ENCODE measurements around the gene ALX3.

ALX3 gene

DNA sequence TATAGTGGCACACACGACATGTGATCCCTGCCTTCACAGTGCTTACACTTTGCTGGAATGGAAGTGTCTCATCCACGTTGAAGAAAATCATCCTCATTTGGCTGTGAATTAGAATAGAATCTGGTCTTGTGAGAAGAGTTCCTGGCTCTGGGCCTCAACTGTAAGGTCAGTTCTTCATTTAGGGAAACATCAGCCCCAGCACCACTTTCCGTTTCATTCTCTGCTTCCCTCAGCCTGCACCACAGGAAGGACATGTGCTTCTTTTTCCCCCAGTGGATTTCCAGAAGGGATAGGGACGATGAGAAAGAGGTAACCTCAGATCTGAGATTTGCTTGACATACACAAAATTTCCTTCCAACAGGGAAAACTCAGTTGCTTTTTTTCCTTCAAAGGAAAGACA, 3.7 kb upstream of the ALX3 start:
- Histone ChIP-seq H3K36me3 (no peaks in the 10 kb centered on the region), H3K4me3 (ENCODE audit: low read depth, low read length) (no peak overlapping the region), H3K27me3 (ENCODE audit: insufficient read depth, low read depth, severe bottlenecking) (no peaks in the 10 kb centered on the region), H3K9me3 (ENCODE audit: severe bottlenecking) (no peaks in the 10 kb centered on the region), H3K27ac (no peak overlapping the region)
- TF ChIP-seq, protein P1, sequence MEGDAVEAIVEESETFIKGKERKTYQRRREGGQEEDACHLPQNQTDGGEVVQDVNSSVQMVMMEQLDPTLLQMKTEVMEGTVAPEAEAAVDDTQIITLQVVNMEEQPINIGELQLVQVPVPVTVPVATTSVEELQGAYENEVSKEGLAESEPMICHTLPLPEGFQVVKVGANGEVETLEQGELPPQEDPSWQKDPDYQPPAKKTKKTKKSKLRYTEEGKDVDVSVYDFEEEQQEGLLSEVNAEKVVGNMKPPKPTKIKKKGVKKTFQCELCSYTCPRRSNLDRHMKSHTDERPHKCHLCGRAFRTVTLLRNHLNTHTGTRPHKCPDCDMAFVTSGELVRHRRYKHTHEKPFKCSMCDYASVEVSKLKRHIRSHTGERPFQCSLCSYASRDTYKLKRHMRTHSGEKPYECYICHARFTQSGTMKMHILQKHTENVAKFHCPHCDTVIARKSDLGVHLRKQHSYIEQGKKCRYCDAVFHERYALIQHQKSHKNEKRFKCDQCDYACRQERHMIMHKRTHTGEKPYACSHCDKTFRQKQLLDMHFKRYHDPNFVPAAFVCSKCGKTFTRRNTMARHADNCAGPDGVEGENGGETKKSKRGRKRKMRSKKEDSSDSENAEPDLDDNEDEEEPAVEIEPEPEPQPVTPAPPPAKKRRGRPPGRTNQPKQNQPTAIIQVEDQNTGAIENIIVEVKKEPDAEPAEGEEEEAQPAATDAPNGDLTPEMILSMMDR (IDR thresholded peaks at IDR 0.05; ENCODE audit: low read depth, low read length), result no peak
- DNase-seq, result no peak

DNA sequence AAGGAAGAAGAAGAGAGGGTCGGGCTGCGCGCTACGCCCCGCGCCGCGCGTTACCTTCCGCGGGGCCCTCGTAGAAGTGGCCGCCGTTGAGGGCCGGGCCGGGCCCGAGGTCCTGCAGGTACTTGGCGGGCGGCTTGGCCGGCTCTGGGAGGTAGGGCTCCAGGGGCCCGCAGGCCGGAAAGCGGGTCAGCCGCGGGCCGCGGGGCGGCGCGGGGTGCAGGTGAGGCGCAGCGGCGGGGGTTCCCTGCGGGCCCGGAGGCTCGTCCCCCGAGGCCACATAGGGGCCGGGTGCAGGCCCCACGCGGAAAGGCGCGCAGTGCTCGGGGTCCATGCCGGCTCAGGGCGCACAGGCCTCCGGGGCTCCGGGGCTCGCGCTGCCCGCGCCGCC, 196 bp downstream of the ALX3 start:
- Histone ChIP-seq H3K4me3 (ENCODE audit: low read depth, low read length) (no peak overlapping the region), H3K9me3 (ENCODE audit: severe bottlenecking) (no peaks in the 10 kb centered on the region), H3K27me3 (ENCODE audit: insufficient read depth, low read depth, severe bottlenecking) (no peaks in the 10 kb centered on the region), H3K27ac (no peak overlapping the region), H3K36me3 (no peaks in the 10 kb centered on the region)
- DNase-seq, result no peak
- TF ChIP-seq, protein P1 (IDR thresholded peaks at IDR 0.05; ENCODE audit: low read depth, low read length), result no peak

DNA sequence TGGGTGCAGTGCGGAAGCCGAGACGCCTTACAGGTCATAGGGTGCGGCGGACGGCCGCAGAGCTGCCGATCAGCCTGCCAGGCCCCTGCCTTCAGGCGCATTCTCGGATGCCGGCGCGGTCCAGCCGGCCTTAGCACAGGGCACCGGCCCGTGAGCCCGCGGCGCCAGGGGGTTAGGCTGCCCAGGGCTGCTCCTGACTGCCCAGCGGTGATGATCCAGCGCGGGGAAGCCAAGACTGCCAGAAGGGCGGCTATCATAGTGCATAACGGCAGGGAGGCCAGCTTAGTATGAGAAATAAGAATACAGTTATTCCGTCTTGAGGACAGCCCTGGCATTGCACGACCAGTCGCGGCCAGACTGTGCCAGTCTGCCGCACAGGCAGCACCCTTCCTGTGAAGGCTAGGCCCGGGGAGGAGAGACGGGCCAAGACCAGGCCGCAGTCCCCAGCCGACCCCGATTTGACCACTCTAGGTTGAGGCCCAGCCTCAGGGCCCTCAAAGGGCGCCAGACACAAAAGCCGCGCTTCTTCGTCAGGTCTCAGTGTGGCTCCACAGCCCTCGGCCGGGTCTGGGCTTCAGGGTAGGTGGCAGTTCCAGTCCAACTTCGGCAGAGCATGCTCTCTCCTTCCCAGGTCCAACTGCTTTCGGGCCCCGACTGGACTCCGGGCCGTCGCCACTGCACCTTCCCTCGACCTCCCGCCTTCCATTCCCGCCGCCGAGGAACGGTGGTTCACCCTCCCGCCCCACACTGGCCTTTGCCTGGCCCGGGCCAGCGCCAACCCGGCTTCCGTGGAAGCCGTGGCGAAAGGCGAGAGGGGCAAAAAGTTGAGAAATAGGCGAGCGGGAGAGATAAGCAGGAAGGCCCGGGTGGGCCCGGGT, 829 bp downstream of the ALX3 start:
- no peak for DNase-seq
- TF ChIP-seq, protein P1 (IDR thresholded peaks at IDR 0.05; ENCODE audit: low read depth, low read length), result no peak

DNA sequence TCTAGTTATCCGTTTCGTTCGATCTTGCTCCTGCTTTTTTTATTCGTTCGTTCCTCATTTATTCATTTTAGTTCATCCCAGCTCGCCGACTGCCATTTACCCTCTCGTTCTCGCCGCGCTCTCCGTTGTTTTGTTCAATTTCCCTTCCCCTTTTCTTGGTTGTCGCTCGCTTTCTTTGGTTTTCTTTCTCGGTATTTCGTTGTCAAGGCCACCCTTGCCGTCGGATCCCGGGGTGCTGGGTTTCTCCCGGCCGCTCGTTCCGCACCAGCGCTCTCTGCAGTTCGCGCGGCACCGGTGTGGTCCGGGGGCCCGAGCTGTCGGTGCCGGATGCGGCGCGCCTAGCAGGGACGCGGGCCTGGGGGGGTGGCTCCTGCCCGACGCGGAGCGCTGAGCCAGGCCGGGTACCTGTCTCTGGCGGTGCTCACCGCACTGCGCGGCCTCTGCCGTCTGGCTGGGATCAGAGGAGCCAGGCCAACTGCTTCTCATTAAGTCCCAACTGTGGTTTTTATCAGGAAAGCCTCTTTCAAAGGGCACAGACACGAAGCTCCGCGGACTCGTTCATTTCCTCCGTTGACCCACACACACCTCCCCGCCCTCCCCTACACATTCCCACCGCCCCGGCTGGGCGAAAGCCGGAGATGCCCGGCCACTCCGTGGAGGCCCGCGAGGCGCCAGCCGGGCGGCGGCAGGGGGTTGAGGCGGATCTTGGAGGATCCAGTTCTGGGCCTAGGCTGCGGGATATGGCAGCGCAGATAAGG, 1.6 kb downstream of the ALX3 start:
- Histone ChIP-seq H3K4me3 (ENCODE audit: low read depth, low read length) (no peak overlapping the region), H3K9me3 (ENCODE audit: severe bottlenecking) (no peaks in the 10 kb centered on the region), H3K27ac (no peak overlapping the region), H3K27me3 (ENCODE audit: insufficient read depth, low read depth, severe bottlenecking) (no peaks in the 10 kb centered on the region), H3K36me3 (no peaks in the 10 kb centered on the region)
- DNase-seq, result no peak
- TF ChIP-seq, protein P1 (IDR thresholded peaks at IDR 0.05; ENCODE audit: low read depth, low read length), result no peak

More for the DNA sequence above, 829 bp downstream of the ALX3 start:
- no peaks in the 10 kb centered on the region for H3K36me3 ChIP-seq
- no peak overlapping the region for H3K4me3 ChIP-seq (ENCODE audit: low read depth, low read length)
- H3K27ac ChIP-seq, result no peak overlapping the region
- H3K9me3 ChIP-seq (ENCODE audit: severe bottlenecking), result no peaks in the 10 kb centered on the region
- no peaks in the 10 kb centered on the region for H3K27me3 ChIP-seq (ENCODE audit: insufficient read depth, low read depth, severe bottlenecking)

DNA sequence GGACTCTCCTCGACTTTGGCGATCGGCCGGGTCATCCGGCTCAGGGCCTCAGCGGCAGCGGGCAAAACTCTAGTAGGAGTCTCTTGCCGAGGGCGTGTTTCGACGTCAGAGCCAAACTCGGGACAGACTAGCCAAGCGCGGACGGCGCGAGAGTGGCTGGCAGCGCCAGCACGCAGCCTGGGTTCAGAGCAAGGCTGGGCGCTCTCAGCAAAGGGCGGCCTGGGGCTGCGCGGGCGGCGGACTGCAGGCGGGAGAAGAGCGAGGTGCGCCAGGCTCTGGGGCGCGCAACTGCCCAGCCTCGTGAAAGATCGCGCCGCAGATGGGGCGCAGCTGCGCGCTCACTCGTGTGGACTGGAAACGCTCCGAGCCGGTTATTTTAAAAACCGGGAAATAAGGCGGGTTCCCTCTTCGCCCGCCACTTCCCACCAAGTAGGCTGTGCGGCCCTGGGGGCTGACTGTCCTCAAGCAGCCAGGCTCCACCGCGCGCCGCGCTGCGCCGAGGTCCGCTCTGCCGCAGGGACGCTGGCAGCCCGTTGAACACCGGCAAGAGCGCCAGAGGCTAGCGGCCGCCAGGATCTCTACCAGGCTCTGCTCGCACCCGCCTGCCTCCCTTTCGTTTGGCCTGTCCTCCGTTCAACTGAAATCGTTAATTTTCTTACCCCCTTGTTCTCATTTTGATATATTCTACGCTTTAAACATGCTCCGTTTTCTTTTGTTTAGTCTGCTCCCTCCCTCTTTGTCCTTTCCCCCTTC, 2.4 kb downstream of the ALX3 start:
- H3K4me3 ChIP-seq (ENCODE audit: low read depth, low read length), result no peak overlapping the region
- no peaks in the 10 kb centered on the region for H3K9me3 ChIP-seq (ENCODE audit: severe bottlenecking)
- no peak overlapping the region for H3K27ac ChIP-seq
- no peaks in the 10 kb centered on the region for H3K27me3 ChIP-seq (ENCODE audit: insufficient read depth, low read depth, severe bottlenecking)
- TF ChIP-seq, protein P1 (IDR thresholded peaks at IDR 0.05; ENCODE audit: low read depth, low read length), result no peak
- no peak for DNase-seq
- H3K36me3 ChIP-seq, result no peaks in the 10 kb centered on the region

All from WERI-Rb-1 (cell line).